Measurements from ENCODE around the gene PRDM8.

- TF ChIP-seq POLR2AphosphoS5 (IDR thresholded peaks at IDR 0.05): no peak
- no peak for TF ChIP-seq POLR2A (IDR thresholded peaks at IDR 0.05)
Measured at GRCh38 chr4:80209340-80209701, 12.0 kb downstream of the PRDM8 start.

All from prostate gland (tissue), 1 donor.